Astrocyte (in vitro differentiated cells and primary cell): ENCODE measurements around the gene SUN1.

Experiments used
- EZH2 ChIP-seq: IDR thresholded peaks from 2 replicates; pipeline ENCODE4 v1.6.1; 2012; ENCODE audit warnings: mild to moderate bottlenecking, low read length, inconsistent platforms; ENCODE audit not compliant: insufficient read depth
- TF ChIP-seq, protein P1 (sequence below): IDR thresholded peaks from 2 replicates; pipeline ENCODE4 v1.5.1; 2011; ENCODE audit warnings: low read depth, mild to moderate bottlenecking, inconsistent platforms, low read length, moderate library complexity; ENCODE audit not compliant: insufficient read depth

DNA sequence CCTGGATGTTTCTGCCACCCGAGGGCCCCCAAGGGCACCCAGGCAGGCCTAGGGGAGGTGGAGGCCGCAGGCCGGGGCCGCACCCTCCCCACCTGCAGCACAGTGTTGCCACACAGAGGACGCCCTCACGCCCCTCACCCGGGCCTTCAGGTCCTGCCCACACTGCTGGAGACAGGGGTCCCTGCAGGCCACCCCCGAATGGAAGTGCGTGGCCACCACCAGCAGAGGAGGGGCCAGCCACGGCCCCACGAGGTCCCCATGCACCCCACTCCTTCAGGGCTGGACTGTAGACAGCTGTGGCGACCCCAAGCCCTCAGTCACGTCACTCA lies 86.8 kb downstream of the SUN1 start:
- TF ChIP-seq, protein P1, sequence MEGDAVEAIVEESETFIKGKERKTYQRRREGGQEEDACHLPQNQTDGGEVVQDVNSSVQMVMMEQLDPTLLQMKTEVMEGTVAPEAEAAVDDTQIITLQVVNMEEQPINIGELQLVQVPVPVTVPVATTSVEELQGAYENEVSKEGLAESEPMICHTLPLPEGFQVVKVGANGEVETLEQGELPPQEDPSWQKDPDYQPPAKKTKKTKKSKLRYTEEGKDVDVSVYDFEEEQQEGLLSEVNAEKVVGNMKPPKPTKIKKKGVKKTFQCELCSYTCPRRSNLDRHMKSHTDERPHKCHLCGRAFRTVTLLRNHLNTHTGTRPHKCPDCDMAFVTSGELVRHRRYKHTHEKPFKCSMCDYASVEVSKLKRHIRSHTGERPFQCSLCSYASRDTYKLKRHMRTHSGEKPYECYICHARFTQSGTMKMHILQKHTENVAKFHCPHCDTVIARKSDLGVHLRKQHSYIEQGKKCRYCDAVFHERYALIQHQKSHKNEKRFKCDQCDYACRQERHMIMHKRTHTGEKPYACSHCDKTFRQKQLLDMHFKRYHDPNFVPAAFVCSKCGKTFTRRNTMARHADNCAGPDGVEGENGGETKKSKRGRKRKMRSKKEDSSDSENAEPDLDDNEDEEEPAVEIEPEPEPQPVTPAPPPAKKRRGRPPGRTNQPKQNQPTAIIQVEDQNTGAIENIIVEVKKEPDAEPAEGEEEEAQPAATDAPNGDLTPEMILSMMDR = no peak
- no peak for TF ChIP-seq EZH2
